ENCODE results near the gene CDH4.

DNA sequence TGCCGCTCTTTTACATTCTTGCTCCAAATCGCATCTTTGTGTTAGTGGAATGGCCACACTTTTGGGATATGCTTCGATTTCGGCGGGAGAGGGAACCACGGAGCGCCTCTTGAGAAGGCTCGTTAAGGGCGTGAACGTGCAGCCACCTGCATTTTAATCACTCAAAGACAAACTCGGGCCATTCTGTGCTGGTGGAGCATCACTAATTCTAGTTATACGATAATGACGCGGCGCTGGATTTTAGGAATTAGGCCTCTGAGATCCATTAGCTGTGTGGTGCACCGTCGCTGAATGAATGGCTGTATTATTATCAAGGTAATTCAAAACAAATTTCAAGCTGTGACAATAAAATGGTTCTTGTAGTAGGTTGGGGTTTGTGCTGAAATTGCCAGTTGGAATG lies 305.6 kb downstream of the CDH4 start:
- TF ChIP-seq, protein P1, sequence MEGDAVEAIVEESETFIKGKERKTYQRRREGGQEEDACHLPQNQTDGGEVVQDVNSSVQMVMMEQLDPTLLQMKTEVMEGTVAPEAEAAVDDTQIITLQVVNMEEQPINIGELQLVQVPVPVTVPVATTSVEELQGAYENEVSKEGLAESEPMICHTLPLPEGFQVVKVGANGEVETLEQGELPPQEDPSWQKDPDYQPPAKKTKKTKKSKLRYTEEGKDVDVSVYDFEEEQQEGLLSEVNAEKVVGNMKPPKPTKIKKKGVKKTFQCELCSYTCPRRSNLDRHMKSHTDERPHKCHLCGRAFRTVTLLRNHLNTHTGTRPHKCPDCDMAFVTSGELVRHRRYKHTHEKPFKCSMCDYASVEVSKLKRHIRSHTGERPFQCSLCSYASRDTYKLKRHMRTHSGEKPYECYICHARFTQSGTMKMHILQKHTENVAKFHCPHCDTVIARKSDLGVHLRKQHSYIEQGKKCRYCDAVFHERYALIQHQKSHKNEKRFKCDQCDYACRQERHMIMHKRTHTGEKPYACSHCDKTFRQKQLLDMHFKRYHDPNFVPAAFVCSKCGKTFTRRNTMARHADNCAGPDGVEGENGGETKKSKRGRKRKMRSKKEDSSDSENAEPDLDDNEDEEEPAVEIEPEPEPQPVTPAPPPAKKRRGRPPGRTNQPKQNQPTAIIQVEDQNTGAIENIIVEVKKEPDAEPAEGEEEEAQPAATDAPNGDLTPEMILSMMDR (IDR thresholded peaks at IDR 0.05; ENCODE audit: extremely low read depth in 1 of 2, insufficient read depth in 1 of 2, low read depth in 1 of 2, low read length in 2 of 2): no peak
- TF ChIP-seq POLR2A (IDR thresholded peaks at IDR 0.05; ENCODE audit: low read depth, low read length) (no peak), FOS (IDR thresholded peaks at IDR 0.05; ENCODE audit: borderline replicate concordance, insufficient read depth, low read length) (no peak), JUN (IDR thresholded peaks at IDR 0.05; ENCODE audit: borderline replicate concordance, insufficient read depth, insufficient read length, low read depth) (no peak), POLR2AphosphoS5 (IDR thresholded peaks at IDR 0.05; ENCODE audit: insufficient read depth, low read depth, low read length) (no peak), GATA2 (IDR thresholded peaks at IDR 0.05; ENCODE audit: insufficient read depth, insufficient read length, low read depth, low read length) (no peak), MYC (IDR thresholded peaks at IDR 0.05; ENCODE audit: low read depth, low read length) (no peak), EZH2 (IDR thresholded peaks at IDR 0.05; ENCODE audit: borderline replicate concordance, low read depth, low read length, severe bottlenecking) (no peak)

Measured in endothelial cell of umbilical vein (primary cell).